ENCODE data around the gene RNF212. TPM values are rescaled to one million over a fixed set of nuclear protein-coding genes. Genes with fewer than 3 reads are reported as not detected.

RNF212 gene
- total and polyA plus RNA-seq, 2 experiments from 2014 or later, result 8.4 to 10.4 TPM

- Histone ChIP-seq H3K27ac (no peak overlapping the region), H3K36me3 (replicated peaks; ENCODE audit: insufficient read depth, low read depth) (no peaks in the 10 kb centered on the region), H3K27me3 (no peaks in the 10 kb centered on the region), H3K4me2 (no peak overlapping the region), H3K9me2 (replicated peaks; ENCODE audit: insufficient read depth) (no peaks in the 10 kb centered on the region), H3K4me3 (no peak overlapping the region), H3K79me2 (no peaks in the 10 kb centered on the region), H3K9me3 (ENCODE audit: low read depth) (no peaks in the 10 kb centered on the region), H3K4me1 (ENCODE audit: insufficient read depth) (no peaks in the 10 kb centered on the region), H2AFZ (no peak overlapping the region), H4K20me1 (ENCODE audit: insufficient read depth, poor library complexity, severe bottlenecking) (no peaks in the 10 kb centered on the region)
- WGBS (ENCODE audit: low lambda C conversion rate, missing lambda C conversion rate), result 90% methylated on average over 8 of the region's 8 CpGs
- DNase-seq (ENCODE audit: low spot score), result no peak
- TF ChIP-seq EZH2phosphoT487 (IDR thresholded peaks at IDR 0.05; ENCODE audit: low read depth, severe bottlenecking, unreplicated experiment), result no peak
Measured at GRCh38 chr4:1137063-1137776, 23.9 kb upstream of the RNF212 start.

- H3K27ac ChIP-seq, result peak overlapping the region; percentile 16
Measured at GRCh38 chr4:1136048-1136447, 22.7 kb upstream of the RNF212 start.

GRCh38 chr4:1133033-1133432 lies 19.7 kb upstream of the RNF212 start:
- Histone ChIP-seq H2AFZ (no peak overlapping the region), H3K9me3 (ENCODE audit: low read depth) (no peaks in the 10 kb centered on the region), H3K9me2 (replicated peaks; ENCODE audit: insufficient read depth) (no peaks in the 10 kb centered on the region), H3K79me2 (no peaks in the 10 kb centered on the region), H3K4me2 (no peak overlapping the region), H3K4me1 (ENCODE audit: insufficient read depth) (no peaks in the 10 kb centered on the region), H3K36me3 (replicated peaks; ENCODE audit: insufficient read depth, low read depth) (no peaks in the 10 kb centered on the region), H3K27me3 (no peaks in the 10 kb centered on the region), H4K20me1 (ENCODE audit: insufficient read depth, poor library complexity, severe bottlenecking) (no peaks in the 10 kb centered on the region), H3K27ac (no peak overlapping the region), H3K4me3 (no peak overlapping the region)
- DNase-seq (ENCODE audit: low spot score), result no peak
- TF ChIP-seq EZH2 (IDR thresholded peaks at IDR 0.05; ENCODE audit: borderline replicate concordance) (no peak), CTCF (IDR thresholded peaks at IDR 0.05; ENCODE audit: poor library complexity) (no peak), EZH2phosphoT487 (IDR thresholded peaks at IDR 0.05; ENCODE audit: low read depth, severe bottlenecking, unreplicated experiment) (no peak)
- 80% methylated on average over 8 of the region's 8 CpGs for WGBS (ENCODE audit: low lambda C conversion rate, missing lambda C conversion rate)

More at GRCh38 chr4:1136048-1136447, 22.7 kb upstream of the RNF212 start:
- TF ChIP-seq CTCF (IDR thresholded peaks at IDR 0.05; ENCODE audit: poor library complexity) (no peak), EZH2 (IDR thresholded peaks at IDR 0.05; ENCODE audit: borderline replicate concordance) (no peak), EZH2phosphoT487 (IDR thresholded peaks at IDR 0.05; ENCODE audit: low read depth, severe bottlenecking, unreplicated experiment) (no peak)
- DNase-seq (ENCODE audit: low spot score), result peak; percentile 72
- H2AFZ ChIP-seq, result no peak overlapping the region
- no peaks in the 10 kb centered on the region for H3K4me1 ChIP-seq (ENCODE audit: insufficient read depth)
- no peaks in the 10 kb centered on the region for H3K27me3 ChIP-seq
- H3K9me2 ChIP-seq (replicated peaks; ENCODE audit: insufficient read depth), result no peaks in the 10 kb centered on the region
- H3K79me2 ChIP-seq, result no peaks in the 10 kb centered on the region
- no peak overlapping the region for H3K4me3 ChIP-seq
- 33% methylated on average over 4 of the region's 4 CpGs for WGBS (ENCODE audit: low lambda C conversion rate, missing lambda C conversion rate)
- H4K20me1 ChIP-seq (ENCODE audit: insufficient read depth, poor library complexity, severe bottlenecking), result no peaks in the 10 kb centered on the region
- no peak overlapping the region for H3K4me2 ChIP-seq
- no peaks in the 10 kb centered on the region for H3K36me3 ChIP-seq (replicated peaks; ENCODE audit: insufficient read depth, low read depth)
- H3K9me3 ChIP-seq (ENCODE audit: low read depth), result no peaks in the 10 kb centered on the region

- no peak overlapping the region for H2AFZ ChIP-seq
- TF ChIP-seq EZH2phosphoT487 (IDR thresholded peaks at IDR 0.05; ENCODE audit: low read depth, severe bottlenecking, unreplicated experiment), result no peak
- TF ChIP-seq CTCF (IDR thresholded peaks at IDR 0.05; ENCODE audit: poor library complexity), result peak; percentile 99
- DNase-seq (ENCODE audit: low spot score), result peak; percentile 84
Measured at GRCh38 chr4:1130316-1131186, 17.2 kb upstream of the RNF212 start.

More at GRCh38 chr4:1130316-1131186, 17.2 kb upstream of the RNF212 start:
- no peaks in the 10 kb centered on the region for H3K27me3 ChIP-seq
- no peak overlapping the region for H3K4me3 ChIP-seq
- H3K36me3 ChIP-seq (replicated peaks; ENCODE audit: insufficient read depth, low read depth), result no peaks in the 10 kb centered on the region
- H3K4me2 ChIP-seq, result no peak overlapping the region
- H4K20me1 ChIP-seq (ENCODE audit: insufficient read depth, poor library complexity, severe bottlenecking), result no peaks in the 10 kb centered on the region
- WGBS (ENCODE audit: low lambda C conversion rate, missing lambda C conversion rate), result 31% methylated on average over 13 of the region's 13 CpGs
- no peaks in the 10 kb centered on the region for H3K9me2 ChIP-seq (replicated peaks; ENCODE audit: insufficient read depth)
- H3K79me2 ChIP-seq, result no peaks in the 10 kb centered on the region
- no peaks in the 10 kb centered on the region for H3K4me1 ChIP-seq (ENCODE audit: insufficient read depth)
- no peaks in the 10 kb centered on the region for H3K9me3 ChIP-seq (ENCODE audit: low read depth)
- no peak overlapping the region for H3K27ac ChIP-seq
